HepG2 (cell line): Measurements from ENCODE around the gene TADA1. TPM values are rescaled to one million over a fixed set of nuclear protein-coding genes. Genes with fewer than 3 reads are reported as not detected.
A peak's percentile ranks its signal among the peaks of the same experiment; 100 is the strongest.

Experiments used
- MEIS2 ChIP-seq: sonication (generic); formaldehyde crosslinking; IDR thresholded peaks from 2 replicates; pipeline ENCODE4 v1.9.0; 2021; ENCODE audit warnings: mild to moderate bottlenecking, missing genetic modification reagents
- SPEN ChIP-seq: sonication (generic); formaldehyde crosslinking; IDR thresholded peaks from 2 replicates; pipeline ENCODE4 v1.5.1; 2020; ENCODE audit warnings: low read depth, mild to moderate bottlenecking, missing genetic modification reagents
- ZMYM4 ChIP-seq: sonication (generic); formaldehyde crosslinking; IDR thresholded peaks from 2 replicates; pipeline ENCODE4 v1.8.1; 2023; ENCODE audit warnings: mild to moderate bottlenecking, missing genetic modification reagents
- ZNF629 ChIP-seq: sonication (generic); formaldehyde crosslinking; conservative IDR thresholded peaks from 2 replicates; pipeline ENCODE4 v1.5.0; 2020; ENCODE audit warnings: missing genetic modification reagents
- polyA plus RNA-seq, 8 experiments: library from polyadenylated mRNA; depleted of rRNA in 3 of 8; stranded (reverse) in 7 of 8; unstranded in 1 of 8; fragments of >200 nt; fragmentation: Illumina TruSeq in 4 of 8; extraction: Trizol in 4 of 8; gene quantifications; 2 replicates each; pipeline versions ENCODE4 v1.2.1 to v1.2.3, GENCODE V29; 2011 to 2016; ENCODE audit warnings: low read depth in 4 of 8, missing spikeins in 1 of 8, mixed read lengths in 1 of 8; ENCODE audit not compliant: insufficient read depth in 1 of 8
- total RNA-seq, 5 experiments: library from RNA; depleted of rRNA; stranded (reverse); fragments of >200 nt; fragmentation: Illumina TruSeq; extraction: Trizol; gene quantifications; 2 replicates each; pipeline ENCODE4 v1.2.3, GENCODE V29; 2016; ENCODE audit warnings: low read depth in 1 of 5
- TF ChIP-seq, protein P1 (sequence below): sonication (generic); formaldehyde crosslinking; IDR thresholded peaks from 2 replicates; pipeline ENCODE4 v1.4.0; 2020; ENCODE audit warnings: missing genetic modification reagents, mild to moderate bottlenecking, borderline replicate concordance
- TF ChIP-seq, protein P2 (sequence below): IDR thresholded peaks from 2 replicates; pipeline ENCODE4 v1.4.0; 2020; ENCODE audit warnings: mild to moderate bottlenecking, missing genetic modification reagents
- TF ChIP-seq, protein P3 (sequence below): sonication (generic); formaldehyde crosslinking; IDR thresholded peaks from 2 replicates; pipeline ENCODE4 v1.5.1; 2020; ENCODE audit warnings: mild to moderate bottlenecking, missing genetic modification reagents, borderline replicate concordance
- TF ChIP-seq, protein P4 (sequence below): sonication (generic); formaldehyde crosslinking; IDR thresholded peaks from 2 replicates; pipeline ENCODE4 v1.4.0; 2020; ENCODE audit warnings: missing genetic modification reagents
- TF ChIP-seq, protein P5 (sequence below): sonication (generic); formaldehyde crosslinking; conservative IDR thresholded peaks from 2 replicates; pipeline ENCODE4 v1.4.0; 2020; ENCODE audit warnings: mild to moderate bottlenecking, missing genetic modification reagents, moderate library complexity

The TADA1 gene
- total and polyA plus RNA-seq, 2 of the 13 experiments (the other 11 are each of a cell fraction or from before 2014, with no cell fraction given), result 28.3 to 29.1 TPM

- no peak for TF ChIP-seq MEIS2
- TF ChIP-seq, protein P1, sequence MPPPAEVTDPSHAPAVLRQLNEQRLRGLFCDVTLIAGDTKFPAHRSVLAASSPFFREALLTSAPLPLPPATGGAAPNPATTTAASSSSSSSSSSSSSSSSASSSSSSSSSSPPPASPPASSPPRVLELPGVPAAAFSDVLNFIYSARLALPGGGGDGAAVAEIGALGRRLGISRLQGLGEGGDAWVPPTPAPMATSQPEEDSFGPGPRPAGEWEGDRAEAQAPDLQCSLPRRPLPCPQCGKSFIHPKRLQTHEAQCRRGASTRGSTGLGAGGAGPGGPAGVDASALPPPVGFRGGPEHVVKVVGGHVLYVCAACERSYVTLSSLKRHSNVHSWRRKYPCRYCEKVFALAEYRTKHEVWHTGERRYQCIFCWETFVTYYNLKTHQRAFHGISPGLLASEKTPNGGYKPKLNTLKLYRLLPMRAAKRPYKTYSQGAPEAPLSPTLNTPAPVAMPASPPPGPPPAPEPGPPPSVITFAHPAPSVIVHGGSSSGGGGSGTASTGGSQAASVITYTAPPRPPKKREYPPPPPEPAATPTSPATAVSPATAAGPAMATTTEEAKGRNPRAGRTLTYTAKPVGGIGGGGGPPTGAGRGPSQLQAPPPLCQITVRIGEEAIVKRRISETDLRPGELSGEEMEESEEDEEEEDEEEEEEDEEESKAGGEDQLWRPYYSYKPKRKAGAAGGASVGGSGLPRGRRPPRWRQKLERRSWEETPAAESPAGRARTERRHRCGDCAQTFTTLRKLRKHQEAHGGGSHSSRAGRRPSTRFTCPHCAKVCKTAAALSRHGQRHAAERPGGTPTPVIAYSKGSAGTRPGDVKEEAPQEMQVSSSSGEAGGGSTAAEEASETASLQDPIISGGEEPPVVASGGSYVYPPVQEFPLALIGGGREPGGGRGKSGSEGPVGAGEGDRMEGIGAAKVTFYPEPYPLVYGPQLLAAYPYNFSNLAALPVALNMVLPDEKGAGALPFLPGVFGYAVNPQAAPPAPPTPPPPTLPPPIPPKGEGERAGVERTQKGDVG (CRISPR knock-in tag), result no peak
- TF ChIP-seq, protein P2, sequence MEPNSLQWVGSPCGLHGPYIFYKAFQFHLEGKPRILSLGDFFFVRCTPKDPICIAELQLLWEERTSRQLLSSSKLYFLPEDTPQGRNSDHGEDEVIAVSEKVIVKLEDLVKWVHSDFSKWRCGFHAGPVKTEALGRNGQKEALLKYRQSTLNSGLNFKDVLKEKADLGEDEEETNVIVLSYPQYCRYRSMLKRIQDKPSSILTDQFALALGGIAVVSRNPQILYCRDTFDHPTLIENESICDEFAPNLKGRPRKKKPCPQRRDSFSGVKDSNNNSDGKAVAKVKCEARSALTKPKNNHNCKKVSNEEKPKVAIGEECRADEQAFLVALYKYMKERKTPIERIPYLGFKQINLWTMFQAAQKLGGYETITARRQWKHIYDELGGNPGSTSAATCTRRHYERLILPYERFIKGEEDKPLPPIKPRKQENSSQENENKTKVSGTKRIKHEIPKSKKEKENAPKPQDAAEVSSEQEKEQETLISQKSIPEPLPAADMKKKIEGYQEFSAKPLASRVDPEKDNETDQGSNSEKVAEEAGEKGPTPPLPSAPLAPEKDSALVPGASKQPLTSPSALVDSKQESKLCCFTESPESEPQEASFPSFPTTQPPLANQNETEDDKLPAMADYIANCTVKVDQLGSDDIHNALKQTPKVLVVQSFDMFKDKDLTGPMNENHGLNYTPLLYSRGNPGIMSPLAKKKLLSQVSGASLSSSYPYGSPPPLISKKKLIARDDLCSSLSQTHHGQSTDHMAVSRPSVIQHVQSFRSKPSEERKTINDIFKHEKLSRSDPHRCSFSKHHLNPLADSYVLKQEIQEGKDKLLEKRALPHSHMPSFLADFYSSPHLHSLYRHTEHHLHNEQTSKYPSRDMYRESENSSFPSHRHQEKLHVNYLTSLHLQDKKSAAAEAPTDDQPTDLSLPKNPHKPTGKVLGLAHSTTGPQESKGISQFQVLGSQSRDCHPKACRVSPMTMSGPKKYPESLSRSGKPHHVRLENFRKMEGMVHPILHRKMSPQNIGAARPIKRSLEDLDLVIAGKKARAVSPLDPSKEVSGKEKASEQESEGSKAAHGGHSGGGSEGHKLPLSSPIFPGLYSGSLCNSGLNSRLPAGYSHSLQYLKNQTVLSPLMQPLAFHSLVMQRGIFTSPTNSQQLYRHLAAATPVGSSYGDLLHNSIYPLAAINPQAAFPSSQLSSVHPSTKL (CRISPR knock-in tag), result peak; percentile 82
- peak; percentile 6; the same call in 1 of the 2 replicates for TF ChIP-seq ZNF629
- TF ChIP-seq, protein P3, sequence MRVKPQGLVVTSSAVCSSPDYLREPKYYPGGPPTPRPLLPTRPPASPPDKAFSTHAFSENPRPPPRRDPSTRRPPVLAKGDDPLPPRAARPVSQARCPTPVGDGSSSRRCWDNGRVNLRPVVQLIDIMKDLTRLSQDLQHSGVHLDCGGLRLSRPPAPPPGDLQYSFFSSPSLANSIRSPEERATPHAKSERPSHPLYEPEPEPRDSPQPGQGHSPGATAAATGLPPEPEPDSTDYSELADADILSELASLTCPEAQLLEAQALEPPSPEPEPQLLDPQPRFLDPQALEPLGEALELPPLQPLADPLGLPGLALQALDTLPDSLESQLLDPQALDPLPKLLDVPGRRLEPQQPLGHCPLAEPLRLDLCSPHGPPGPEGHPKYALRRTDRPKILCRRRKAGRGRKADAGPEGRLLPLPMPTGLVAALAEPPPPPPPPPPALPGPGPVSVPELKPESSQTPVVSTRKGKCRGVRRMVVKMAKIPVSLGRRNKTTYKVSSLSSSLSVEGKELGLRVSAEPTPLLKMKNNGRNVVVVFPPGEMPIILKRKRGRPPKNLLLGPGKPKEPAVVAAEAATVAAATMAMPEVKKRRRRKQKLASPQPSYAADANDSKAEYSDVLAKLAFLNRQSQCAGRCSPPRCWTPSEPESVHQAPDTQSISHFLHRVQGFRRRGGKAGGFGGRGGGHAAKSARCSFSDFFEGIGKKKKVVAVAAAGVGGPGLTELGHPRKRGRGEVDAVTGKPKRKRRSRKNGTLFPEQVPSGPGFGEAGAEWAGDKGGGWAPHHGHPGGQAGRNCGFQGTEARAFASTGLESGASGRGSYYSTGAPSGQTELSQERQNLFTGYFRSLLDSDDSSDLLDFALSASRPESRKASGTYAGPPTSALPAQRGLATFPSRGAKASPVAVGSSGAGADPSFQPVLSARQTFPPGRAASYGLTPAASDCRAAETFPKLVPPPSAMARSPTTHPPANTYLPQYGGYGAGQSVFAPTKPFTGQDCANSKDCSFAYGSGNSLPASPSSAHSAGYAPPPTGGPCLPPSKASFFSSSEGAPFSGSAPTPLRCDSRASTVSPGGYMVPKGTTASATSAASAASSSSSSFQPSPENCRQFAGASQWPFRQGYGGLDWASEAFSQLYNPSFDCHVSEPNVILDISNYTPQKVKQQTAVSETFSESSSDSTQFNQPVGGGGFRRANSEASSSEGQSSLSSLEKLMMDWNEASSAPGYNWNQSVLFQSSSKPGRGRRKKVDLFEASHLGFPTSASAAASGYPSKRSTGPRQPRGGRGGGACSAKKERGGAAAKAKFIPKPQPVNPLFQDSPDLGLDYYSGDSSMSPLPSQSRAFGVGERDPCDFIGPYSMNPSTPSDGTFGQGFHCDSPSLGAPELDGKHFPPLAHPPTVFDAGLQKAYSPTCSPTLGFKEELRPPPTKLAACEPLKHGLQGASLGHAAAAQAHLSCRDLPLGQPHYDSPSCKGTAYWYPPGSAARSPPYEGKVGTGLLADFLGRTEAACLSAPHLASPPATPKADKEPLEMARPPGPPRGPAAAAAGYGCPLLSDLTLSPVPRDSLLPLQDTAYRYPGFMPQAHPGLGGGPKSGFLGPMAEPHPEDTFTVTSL (CRISPR knock-in tag), result peak; percentile 56; the same call in 1 of the 2 replicates
- TF ChIP-seq ZMYM4 (CRISPR knock-in tag), result peak; percentile 57; the same call in 1 of the 2 replicates
- peak; percentile 69; the same call in 1 of the 2 replicates for TF ChIP-seq SPEN
- TF ChIP-seq, protein P4, sequence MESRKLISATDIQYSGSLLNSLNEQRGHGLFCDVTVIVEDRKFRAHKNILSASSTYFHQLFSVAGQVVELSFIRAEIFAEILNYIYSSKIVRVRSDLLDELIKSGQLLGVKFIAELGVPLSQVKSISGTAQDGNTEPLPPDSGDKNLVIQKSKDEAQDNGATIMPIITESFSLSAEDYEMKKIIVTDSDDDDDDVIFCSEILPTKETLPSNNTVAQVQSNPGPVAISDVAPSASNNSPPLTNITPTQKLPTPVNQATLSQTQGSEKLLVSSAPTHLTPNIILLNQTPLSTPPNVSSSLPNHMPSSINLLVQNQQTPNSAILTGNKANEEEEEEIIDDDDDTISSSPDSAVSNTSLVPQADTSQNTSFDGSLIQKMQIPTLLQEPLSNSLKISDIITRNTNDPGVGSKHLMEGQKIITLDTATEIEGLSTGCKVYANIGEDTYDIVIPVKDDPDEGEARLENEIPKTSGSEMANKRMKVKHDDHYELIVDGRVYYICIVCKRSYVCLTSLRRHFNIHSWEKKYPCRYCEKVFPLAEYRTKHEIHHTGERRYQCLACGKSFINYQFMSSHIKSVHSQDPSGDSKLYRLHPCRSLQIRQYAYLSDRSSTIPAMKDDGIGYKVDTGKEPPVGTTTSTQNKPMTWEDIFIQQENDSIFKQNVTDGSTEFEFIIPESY (CRISPR knock-in tag), result 0 out of 2 replicates have a peak, but pooled peaks have one; percentile 18
- TF ChIP-seq, protein P5, sequence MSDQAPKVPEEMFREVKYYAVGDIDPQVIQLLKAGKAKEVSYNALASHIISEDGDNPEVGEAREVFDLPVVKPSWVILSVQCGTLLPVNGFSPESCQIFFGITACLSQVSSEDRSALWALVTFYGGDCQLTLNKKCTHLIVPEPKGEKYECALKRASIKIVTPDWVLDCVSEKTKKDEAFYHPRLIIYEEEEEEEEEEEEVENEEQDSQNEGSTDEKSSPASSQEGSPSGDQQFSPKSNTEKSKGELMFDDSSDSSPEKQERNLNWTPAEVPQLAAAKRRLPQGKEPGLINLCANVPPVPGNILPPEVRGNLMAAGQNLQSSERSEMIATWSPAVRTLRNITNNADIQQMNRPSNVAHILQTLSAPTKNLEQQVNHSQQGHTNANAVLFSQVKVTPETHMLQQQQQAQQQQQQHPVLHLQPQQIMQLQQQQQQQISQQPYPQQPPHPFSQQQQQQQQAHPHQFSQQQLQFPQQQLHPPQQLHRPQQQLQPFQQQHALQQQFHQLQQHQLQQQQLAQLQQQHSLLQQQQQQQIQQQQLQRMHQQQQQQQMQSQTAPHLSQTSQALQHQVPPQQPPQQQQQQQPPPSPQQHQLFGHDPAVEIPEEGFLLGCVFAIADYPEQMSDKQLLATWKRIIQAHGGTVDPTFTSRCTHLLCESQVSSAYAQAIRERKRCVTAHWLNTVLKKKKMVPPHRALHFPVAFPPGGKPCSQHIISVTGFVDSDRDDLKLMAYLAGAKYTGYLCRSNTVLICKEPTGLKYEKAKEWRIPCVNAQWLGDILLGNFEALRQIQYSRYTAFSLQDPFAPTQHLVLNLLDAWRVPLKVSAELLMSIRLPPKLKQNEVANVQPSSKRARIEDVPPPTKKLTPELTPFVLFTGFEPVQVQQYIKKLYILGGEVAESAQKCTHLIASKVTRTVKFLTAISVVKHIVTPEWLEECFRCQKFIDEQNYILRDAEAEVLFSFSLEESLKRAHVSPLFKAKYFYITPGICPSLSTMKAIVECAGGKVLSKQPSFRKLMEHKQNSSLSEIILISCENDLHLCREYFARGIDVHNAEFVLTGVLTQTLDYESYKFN, result peak; percentile 82
These were observed 1.6 kb downstream of the TADA1 start (continued) for GRCh38 chr1:166874464-166874863.
